ENCODE measurements around the gene JAKMIP2.
A peak's percentile ranks its signal among the peaks of the same experiment; 100 is the strongest.
"Not testable (repeated sequence)": the region's sequence is repeated elsewhere in the genome, so short reads cannot be mapped to it uniquely, and the experiment has no call there.

JAKMIP2 gene

GRCh38 chr5:147782110-147783028 lies at the start of gene JAKMIP2:
JAKMIP2 (minus strand) TSS chr5:147782728; CDS start chr5:147671806, 110,922 bp downstream.
- peak; percentile 85 for DNase-seq

DNA sequence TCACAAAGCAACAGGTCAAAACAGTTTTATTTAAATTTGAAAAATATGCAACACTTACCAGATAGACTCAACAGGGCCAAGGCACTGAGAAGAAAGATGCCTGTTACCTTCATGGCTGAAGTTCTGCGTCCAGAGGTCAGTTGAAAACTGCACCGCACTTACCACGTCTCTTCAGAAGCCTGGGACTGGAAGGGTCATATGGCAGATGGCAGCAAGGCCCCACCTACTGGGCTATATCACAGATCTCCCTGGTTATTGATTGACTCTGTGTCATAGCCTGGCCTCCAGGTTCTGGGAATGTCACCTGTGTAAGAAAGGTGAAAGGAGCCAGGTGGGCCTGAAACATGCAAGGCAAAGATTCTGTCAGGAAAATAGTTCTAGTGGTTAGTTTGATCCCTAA lies 48.9 kb upstream of the JAKMIP2 start, which contains the start of gene SPINK1:
Gene SPINK1, minus strand, starts transcription at position 207 of the 400 bp plus-strand sequence. Its CDS starts 94 bp downstream, at position 113.
- DNase-seq = no peak

- DNase-seq = no peak
Observed at GRCh38 chr5:147830035-147830434, 47.5 kb upstream of the JAKMIP2 start.

GRCh38 chr5:147827017-147827416 lies 44.5 kb upstream of the JAKMIP2 start:
- DNase-seq = not testable (repeated sequence)

DNA sequence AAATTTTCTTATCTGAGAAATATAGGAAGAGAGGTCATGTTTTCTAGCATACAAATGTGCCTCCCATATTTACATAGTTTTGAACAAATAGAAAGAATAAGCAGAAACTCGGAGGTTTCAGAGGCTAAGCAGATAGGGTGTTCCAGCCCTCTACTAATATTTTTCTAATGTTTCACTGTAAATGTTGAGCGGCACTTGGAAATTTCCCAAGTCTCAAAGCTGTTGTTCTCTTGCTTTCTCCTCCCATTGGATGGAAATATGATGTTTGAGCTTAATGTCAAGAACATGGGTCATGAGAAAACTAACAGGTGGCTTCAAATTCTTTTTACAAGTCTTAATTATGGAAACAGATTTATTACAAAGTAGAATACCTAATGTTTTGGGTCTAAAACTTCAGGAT lies 43.8 kb upstream of the JAKMIP2 start:
- no peak for DNase-seq

- DNase-seq = peak; percentile 14
Observed at GRCh38 chr5:147822686-147823491, 40.4 kb upstream of the JAKMIP2 start.

- DNase-seq = not testable (repeated sequence)
Observed at GRCh38 chr5:147822222-147822621, 39.7 kb upstream of the JAKMIP2 start.

- no peak for DNase-seq
Observed at GRCh38 chr5:147821766-147822165, 39.2 kb upstream of the JAKMIP2 start.

- no peak for DNase-seq
Observed at GRCh38 chr5:147819261-147819770, 36.8 kb upstream of the JAKMIP2 start.

DNA sequence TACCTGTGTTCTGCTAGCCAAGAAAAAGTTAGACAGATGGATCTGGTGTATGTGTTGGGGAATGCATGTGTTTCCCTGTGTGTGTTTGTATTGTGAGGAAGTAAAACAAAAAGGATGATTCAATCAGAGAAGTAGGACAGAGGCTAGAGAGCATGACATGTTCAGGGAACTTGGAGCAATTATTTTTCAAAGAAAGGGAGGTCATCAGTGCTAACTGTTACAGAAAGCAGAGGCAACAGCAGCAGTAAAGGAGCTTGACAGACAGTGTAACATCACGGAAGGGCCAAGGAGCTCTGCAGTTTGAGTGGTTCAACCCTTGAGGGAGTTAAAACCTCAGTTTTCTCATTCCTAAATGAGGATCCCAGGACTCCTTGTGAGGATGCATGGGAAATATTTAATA lies 35.8 kb upstream of the JAKMIP2 start:
- no peak for DNase-seq

GRCh38 chr5:147813696-147814095 lies 31.2 kb upstream of the JAKMIP2 start:
- no peak for DNase-seq

DNA sequence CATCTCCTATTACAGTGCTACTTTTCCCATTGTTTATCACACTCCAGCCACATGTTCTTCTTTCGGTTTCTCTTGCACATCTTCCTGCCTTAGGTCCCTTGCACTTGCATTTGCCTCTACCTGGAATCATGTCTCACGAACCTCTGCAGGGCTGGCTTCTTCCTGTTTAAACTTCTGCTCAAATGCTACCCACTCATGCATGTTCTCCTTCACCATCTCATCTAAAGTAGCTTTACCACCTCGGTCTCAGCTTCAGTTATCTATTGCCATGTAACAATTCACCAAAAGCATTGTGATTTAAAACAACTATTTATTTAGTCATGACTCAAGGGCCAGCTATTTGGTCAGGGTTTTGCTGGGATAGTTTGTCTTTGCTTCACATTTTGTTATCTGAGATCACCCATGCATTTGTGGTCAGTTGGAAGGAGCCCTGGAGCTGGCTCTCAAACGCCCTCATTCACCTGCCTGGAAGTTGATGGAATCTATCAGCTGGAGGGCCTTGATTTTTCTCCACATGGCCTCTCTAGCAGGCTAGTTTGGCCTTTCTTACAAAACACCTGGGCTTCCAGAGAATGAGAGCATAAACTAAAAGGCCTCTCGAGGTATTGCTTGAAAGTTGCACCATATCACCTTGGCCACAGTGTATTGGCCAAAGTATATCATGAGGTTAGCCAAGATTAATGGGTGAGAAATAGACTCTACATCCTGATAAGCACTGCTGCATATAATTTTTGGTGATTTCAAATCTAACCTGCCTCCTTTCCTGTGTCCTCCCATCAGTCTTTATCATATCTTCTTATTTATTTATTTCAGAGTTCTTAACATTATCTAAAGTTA lies 27.5 kb upstream of the JAKMIP2 start:
- DNase-seq = no peak

- DNase-seq = no peak
Observed at GRCh38 chr5:147805030-147805454, 22.5 kb upstream of the JAKMIP2 start.

DNA sequence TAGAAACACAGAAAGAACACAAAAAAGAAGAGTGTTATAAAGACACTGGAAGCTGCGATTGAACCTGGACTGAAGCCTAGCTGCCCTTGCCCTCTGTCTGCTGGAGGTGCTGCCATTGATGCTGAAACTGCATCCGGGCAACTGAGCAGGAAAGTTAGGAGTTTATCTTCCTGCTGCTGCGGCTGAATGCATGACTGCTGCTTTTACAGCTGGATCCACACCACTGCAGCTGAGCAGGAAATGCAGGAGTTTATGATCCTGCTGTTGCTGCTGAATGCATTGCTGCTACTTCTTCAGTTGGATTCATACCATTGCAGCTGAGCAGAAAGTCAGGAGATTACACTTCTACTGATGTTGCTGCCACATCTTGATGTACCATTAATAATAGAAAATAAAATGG lies 21.8 kb upstream of the JAKMIP2 start:
- no peak for DNase-seq

- DNase-seq = no peak
Observed at GRCh38 chr5:147803926-147804325, 21.4 kb upstream of the JAKMIP2 start.

DNA sequence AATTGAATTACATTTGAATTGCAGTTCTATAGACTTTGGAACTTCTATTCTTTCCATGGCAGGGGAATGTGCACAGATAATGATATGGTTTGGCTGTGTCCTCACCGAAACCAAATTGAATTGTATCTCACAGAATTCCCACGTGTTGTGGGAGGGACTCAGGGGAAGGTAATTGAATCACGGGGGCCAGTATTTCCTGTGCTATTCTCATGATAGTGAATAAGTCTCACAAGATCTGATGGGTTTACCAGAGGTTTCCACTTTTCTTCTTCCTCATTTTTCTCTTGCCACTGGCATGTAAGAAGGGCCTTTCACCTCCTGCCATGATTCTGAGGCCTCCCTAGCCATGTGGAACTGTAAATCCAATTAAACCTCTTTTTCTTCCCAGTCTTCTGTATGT lies 20.6 kb upstream of the JAKMIP2 start:
- not testable (repeated sequence) for DNase-seq

GRCh38 chr5:147801461-147801860 lies 18.9 kb upstream of the JAKMIP2 start:
- DNase-seq = no peak

DNA sequence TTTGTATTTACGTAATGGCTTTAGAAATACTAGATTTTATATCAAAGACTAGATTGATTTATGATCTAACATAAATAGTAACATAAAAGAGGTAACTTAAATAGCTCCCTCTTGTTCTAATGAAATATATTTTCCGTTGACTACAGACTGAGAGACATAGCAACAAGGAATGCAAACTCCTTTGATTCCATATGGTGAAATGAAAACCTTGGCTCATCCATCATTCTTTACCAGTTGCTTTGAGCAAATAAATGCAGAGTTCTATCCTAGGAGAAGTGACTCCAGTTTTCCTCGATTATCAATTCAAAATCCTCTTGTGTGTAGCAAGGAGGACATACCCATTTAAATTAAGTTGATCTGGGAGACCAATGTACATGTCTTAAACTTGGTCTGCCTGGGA lies 18.0 kb upstream of the JAKMIP2 start:
- DNase-seq = no peak

DNA sequence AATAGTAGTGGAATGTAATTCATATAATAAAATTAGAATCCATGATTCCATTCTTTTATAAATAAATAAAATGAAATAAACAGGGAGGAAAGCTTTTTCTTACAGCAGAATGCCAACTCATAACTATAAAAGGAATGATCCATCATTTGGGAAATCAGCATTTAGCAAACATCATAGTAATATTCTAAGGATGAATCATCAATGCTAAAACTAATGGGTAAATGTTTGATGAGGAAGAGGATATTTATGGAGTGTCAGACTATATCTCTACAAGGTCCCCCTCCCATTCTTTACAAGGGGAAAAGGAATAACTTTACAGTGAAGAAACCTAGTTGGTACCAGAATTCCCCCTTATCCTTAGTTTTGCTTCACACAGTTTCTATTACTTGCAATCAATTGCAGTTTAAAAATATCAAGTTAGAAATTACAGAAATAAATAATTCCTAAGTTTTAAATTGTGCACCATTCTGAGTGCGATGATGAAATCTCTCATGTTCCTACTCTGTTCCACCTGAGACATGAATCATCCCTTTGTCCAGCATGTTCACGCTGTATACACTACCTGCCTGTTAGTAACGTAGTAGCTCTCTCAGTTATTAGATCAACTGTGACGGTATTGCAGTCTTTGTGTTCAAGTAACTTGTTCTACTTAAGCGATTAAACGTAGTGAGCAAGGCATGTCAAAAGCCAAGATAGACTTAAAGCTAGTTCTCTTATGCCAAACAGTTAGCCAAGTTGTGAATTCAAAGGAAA lies 14.2 kb upstream of the JAKMIP2 start:
- no peak for DNase-seq

- no peak for DNase-seq
Observed at GRCh38 chr5:147791181-147791580, 8.7 kb upstream of the JAKMIP2 start.

- DNase-seq = no peak
Observed at GRCh38 chr5:147789820-147790219, 7.3 kb upstream of the JAKMIP2 start.

GRCh38 chr5:147788023-147788422 lies 5.5 kb upstream of the JAKMIP2 start:
- DNase-seq = no peak

Measured in stimulated activated CD4-positive, alpha-beta T cell treated with anti-CD3 and anti-CD28 coated beads, Interleukin-1b, Interleukin-23, amount 100 ng/mL, for 48 hours (primary cell).